Mesenchymal stem cell (in vitro differentiated cells and primary cell): Measurements from ENCODE around the gene MISP3.
A peak's percentile ranks its signal among the peaks of the same experiment; 100 is the strongest.

Source experiments
- DNase-seq: peaks from one replicate; pipeline ENCODE4 v3.0.0-alpha.2; 2013
- H2AFZ ChIP-seq: one replicate; pipeline ENCODE4 v1.6.1; 2013; ENCODE audit warnings: low read depth, mild to moderate bottlenecking, control low read depth, inconsistent platforms, low read length, moderate library complexity
- H2AK5ac ChIP-seq: 2 replicates; pipeline ENCODE4 v1.6.1; 2013; ENCODE audit warnings: low read length, moderate library complexity, mild to moderate bottlenecking, inconsistent platforms; ENCODE audit not compliant: severe bottlenecking
- H2BK120ac ChIP-seq: one replicate; pipeline ENCODE4 v1.6.1; 2013; ENCODE audit warnings: low read depth, mild to moderate bottlenecking, inconsistent platforms, low read length, moderate library complexity
- H2BK12ac ChIP-seq, 2 experiments: one replicate each; pipeline ENCODE4 v1.6.1; 2013; ENCODE audit warnings: inconsistent platforms in 2 of 2, low read length in 2 of 2, mild to moderate bottlenecking in 2 of 2, moderate library complexity in 2 of 2, control low read depth in 1 of 2
- H2BK15ac ChIP-seq: one replicate; pipeline ENCODE4 v1.6.1; 2013; ENCODE audit warnings: mild to moderate bottlenecking, low read depth, inconsistent platforms; ENCODE audit not compliant: poor library complexity, severe bottlenecking
- H2BK5ac ChIP-seq: 2 replicates; pipeline ENCODE4 v1.6.1; 2013; ENCODE audit warnings: low read depth, mild to moderate bottlenecking, low read length, control low read depth, inconsistent platforms; ENCODE audit not compliant: poor library complexity, severe bottlenecking
- H3K14ac ChIP-seq, 2 experiments: one replicate each; pipeline ENCODE4 v1.6.1; 2013; ENCODE audit warnings: inconsistent platforms in 2 of 2, low read length in 2 of 2, control low read depth in 1 of 2, mild to moderate bottlenecking in 1 of 2, moderate library complexity in 1 of 2
- H3K18ac ChIP-seq, 2 experiments: one replicate each; pipeline ENCODE4 v1.6.1; 2013; ENCODE audit warnings: inconsistent platforms in 2 of 2, low read length in 2 of 2, control low read depth in 1 of 2, low read depth in 1 of 2, mild to moderate bottlenecking in 1 of 2
- H3K23ac ChIP-seq, 2 experiments: one replicate each; pipeline ENCODE4 v1.6.1; 2013; ENCODE audit warnings: inconsistent platforms in 2 of 2, low read length in 2 of 2, mild to moderate bottlenecking in 2 of 2, moderate library complexity in 2 of 2, control low read depth in 1 of 2
- H3K27ac ChIP-seq: 2 replicates; pipeline ENCODE4 v1.5.1; 2013; ENCODE audit warnings: mild to moderate bottlenecking, moderate library complexity, low read length, control low read depth, inconsistent platforms; ENCODE audit not compliant: poor library complexity, severe bottlenecking
- H3K27me3 ChIP-seq, 2 experiments: 2 replicates each; pipeline versions ENCODE4 v1.6.1 to v1.7.0; 2013; ENCODE audit warnings: low read length in 2 of 2, mild to moderate bottlenecking in 2 of 2, moderate library complexity in 2 of 2, control low read depth in 1 of 2, inconsistent platforms in 1 of 2; ENCODE audit not compliant: control insufficient read depth in 1 of 2, insufficient read depth in 1 of 2
- H3K36me3 ChIP-seq, 2 experiments: 2 replicates each; pipeline versions ENCODE4 v1.6.1 to v1.7.0; 2013; ENCODE audit warnings: low read length in 2 of 2, control low read depth in 1 of 2, inconsistent platforms in 1 of 2, low read depth in 1 of 2, mild to moderate bottlenecking in 1 of 2; ENCODE audit not compliant: insufficient read depth in 2 of 2, control insufficient read depth in 1 of 2
- H3K4ac ChIP-seq, 2 experiments: one replicate each; pipeline ENCODE4 v1.6.1; 2013; ENCODE audit warnings: inconsistent platforms in 2 of 2, low read length in 2 of 2, mild to moderate bottlenecking in 2 of 2, moderate library complexity in 2 of 2, control low read depth in 1 of 2, low read depth in 1 of 2
- H3K4me1 ChIP-seq: 2 replicates; pipeline ENCODE4 v1.6.1; 2013; ENCODE audit warnings: low read depth, low read length, control low read depth; ENCODE audit not compliant: control insufficient read depth, insufficient read depth
- H3K4me2 ChIP-seq: 2 replicates; pipeline ENCODE4 v1.6.1; 2013; ENCODE audit warnings: low read length, mild to moderate bottlenecking, inconsistent platforms; ENCODE audit not compliant: poor library complexity, severe bottlenecking
- H3K4me3 ChIP-seq, 2 experiments: 2 replicates each; pipeline versions ENCODE4 v1.5.1 to v1.7.0; 2013; ENCODE audit warnings: low read length in 2 of 2, mild to moderate bottlenecking in 2 of 2, control low read depth in 1 of 2, low read depth in 1 of 2; ENCODE audit not compliant: insufficient read depth in 1 of 2
- H3K79me1 ChIP-seq: replicated peaks from 2 replicates; pipeline ENCODE4 v1.6.1; 2013; ENCODE audit warnings: mild to moderate bottlenecking, control low read depth, low read length, inconsistent platforms; ENCODE audit not compliant: poor library complexity, severe bottlenecking
- H3K9ac ChIP-seq: 2 replicates; pipeline ENCODE4 v1.7.0; 2013; ENCODE audit warnings: mild to moderate bottlenecking, low read length, moderate library complexity
- H3K9me3 ChIP-seq: 2 replicates; pipeline ENCODE4 v1.7.0; 2013; ENCODE audit warnings: mild to moderate bottlenecking, low read length; ENCODE audit not compliant: control insufficient read depth
- H4K8ac ChIP-seq: one replicate; pipeline ENCODE4 v1.6.1; 2013; ENCODE audit warnings: inconsistent platforms, mild to moderate bottlenecking, low read length, moderate library complexity
- H4K91ac ChIP-seq: one replicate; pipeline ENCODE4 v1.6.1; 2013; ENCODE audit warnings: mild to moderate bottlenecking, low read length, inconsistent platforms
- WGBS: methylation state at CpG from one replicate; pipeline ENCODE4 v1.1.7; 2013; ENCODE audit warnings: mixed read lengths; 5-methylcytosine and 5-hydroxymethylcytosine counted together

Gene MISP3

DNA sequence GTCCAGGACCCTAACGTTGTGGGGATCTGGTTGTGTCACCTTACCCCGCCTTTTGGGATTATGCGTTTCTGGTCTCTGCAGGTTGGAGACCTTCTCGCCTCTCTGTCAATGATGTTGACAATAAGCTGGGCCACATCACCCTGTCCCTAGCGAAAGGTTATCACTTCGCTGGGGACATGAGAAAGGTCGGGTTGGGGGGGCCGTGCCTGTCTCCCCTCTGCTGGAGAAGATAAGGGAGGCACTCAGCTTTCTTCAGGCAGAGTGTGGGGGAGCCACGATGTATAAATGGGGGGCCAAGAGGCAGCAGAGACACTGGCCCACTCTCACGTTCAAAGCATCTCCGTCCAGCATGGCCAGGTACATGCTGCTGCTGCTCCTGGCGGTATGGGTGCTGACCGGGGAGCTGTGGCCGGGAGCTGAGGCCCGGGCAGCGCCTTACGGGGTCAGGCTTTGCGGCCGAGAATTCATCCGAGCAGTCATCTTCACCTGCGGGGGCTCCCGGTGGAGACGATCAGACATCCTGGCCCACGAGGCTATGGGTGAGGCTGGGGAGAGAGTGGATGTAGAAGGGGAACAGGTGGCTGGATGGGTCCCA lies 44.6 kb upstream of the MISP3 start, which contains the start of gene RLN3:
TSS of gene RLN3 (plus strand) at position 293 of the 595 bp plus-strand sequence. CDS start at position 350, 57 bp downstream.
- no peak within 1 kb of the TSS for H3K27ac ChIP-seq
- no peaks in the 10 kb centered on the region for H3K79me1 ChIP-seq
- no peak within 1 kb of the TSS for H3K23ac ChIP-seq
- no peak within 1 kb of the TSS for H3K4me2 ChIP-seq
- DNase-seq, result no peak
- no peaks in the 10 kb centered on the region for H3K36me3 ChIP-seq
- H2BK15ac ChIP-seq, result no peak within 1 kb of the TSS
- no peak within 1 kb of the TSS for H3K4ac ChIP-seq
- no peak within 1 kb of the TSS for H3K18ac ChIP-seq
- H3K14ac ChIP-seq, result peak within 1 kb of the TSS in 1 of 2 experiments; percentile 10
- no peak within 1 kb of the TSS for H3K9ac ChIP-seq
- H3K4me3 ChIP-seq, result no peak within 1 kb of the TSS
- no peak within 1 kb of the TSS for H2AK5ac ChIP-seq
- H2BK120ac ChIP-seq, result no peak within 1 kb of the TSS
- peaks cover 8 to 39% of the 10 kb centered on the region in 2 experiments for H3K27me3 ChIP-seq
- no peaks in the 10 kb centered on the region for H3K9me3 ChIP-seq
- H2BK5ac ChIP-seq, result no peak within 1 kb of the TSS
- H4K91ac ChIP-seq, result no peak within 1 kb of the TSS
- H2AFZ ChIP-seq, result no peak within 1 kb of the TSS
- WGBS, result 85% methylated on average over 24 of the region's 24 CpGs
- H3K4me1 ChIP-seq, result peaks cover 11% of the 10 kb centered on the region
- H2BK12ac ChIP-seq, result no peak within 1 kb of the TSS
- H4K8ac ChIP-seq, result no peak within 1 kb of the TSS

DNA sequence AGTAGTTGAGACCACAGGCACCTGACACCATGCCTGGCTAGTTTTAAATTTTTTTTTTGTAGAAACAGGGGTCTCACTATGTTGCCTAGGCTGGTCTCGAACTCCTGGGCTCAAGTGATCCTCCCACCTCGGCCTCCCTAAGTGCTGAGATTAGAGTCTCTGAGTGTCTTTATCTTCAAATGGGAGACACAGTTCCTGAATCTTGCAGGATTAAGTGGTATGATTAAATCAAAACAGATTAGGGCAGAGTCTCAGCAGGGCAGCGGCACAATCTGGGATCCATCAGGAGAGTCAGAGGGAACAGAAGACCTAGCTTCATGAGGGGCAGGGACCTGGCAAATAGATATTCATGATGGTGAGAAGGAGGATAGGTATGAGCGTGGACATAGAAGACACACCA lies 43.7 kb upstream of the MISP3 start:
- Histone ChIP-seq H3K9me3 (no peaks in the 10 kb centered on the region), H3K14ac (no peak overlapping the region), H3K9ac (no peak overlapping the region), H3K27ac (no peak overlapping the region), H3K23ac (no peak overlapping the region), H2BK15ac (no peak overlapping the region), H3K27me3 (peaks cover 8 to 39% of the 10 kb centered on the region in 2 experiments), H3K36me3 (no peaks in the 10 kb centered on the region), H3K4me1 (peaks cover 11% of the 10 kb centered on the region), H3K18ac (no peak overlapping the region), H2AFZ (no peak overlapping the region), H3K4me2 (no peak overlapping the region), H2AK5ac (no peak overlapping the region), H2BK120ac (no peak overlapping the region), H3K79me1 (no peaks in the 10 kb centered on the region), H4K91ac (no peak overlapping the region), H3K4ac (no peak overlapping the region), H2BK5ac (no peak overlapping the region), H3K4me3 (no peak overlapping the region), H2BK12ac (no peak overlapping the region), H4K8ac (no peak overlapping the region)
- WGBS, result 85% methylated on average over 4 of the region's 4 CpGs
- DNase-seq, result no peak

DNA sequence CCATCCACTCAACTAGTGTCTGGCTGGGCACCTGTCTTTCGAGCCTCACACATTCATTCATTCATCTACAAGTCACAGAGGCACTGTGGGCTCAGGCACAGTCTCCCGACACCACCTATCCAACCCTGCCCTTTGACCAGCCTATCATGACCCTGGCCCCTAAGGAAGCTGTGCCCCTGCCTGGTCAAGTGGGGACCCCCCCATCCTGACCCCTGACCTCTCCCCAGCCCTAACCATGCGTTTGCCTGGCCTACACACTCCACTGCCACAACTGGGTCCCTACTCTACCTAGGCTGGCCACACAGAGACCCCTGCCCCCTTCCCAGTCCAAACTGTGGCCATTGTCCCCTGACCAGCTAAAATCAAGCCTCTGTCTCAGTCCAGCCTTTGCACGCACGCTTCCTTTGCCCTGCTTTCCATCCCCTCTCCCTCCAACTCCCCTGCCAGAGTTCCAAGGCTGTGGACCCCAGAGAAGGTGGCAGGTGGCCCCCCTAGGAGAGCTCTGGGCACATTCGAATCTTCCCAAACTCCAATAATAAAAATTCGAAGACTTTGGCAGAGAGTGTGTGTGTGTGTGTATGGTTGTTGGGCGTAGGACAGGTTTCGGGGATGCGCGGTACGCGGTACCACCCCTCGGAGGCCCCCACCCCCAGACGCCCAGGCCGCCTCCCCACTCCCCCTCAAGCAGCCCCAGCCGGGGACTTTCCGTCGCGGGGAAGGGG lies 41.4 kb upstream of the MISP3 start:
- Histone ChIP-seq H4K91ac (peak overlapping the region; percentile 52), H3K23ac (peak overlapping the region in 1 of 2 experiments; percentile 42), H3K4me1 (peaks cover 11% of the 10 kb centered on the region), H3K9ac (peak overlapping the region; percentile 57), H3K4me2 (peak overlapping the region; percentile 98), H3K14ac (peak overlapping the region in 1 of 2 experiments; percentile 59), H4K8ac (no peak overlapping the region), H2BK120ac (peak overlapping the region; percentile 64), H3K18ac (peak overlapping the region in 1 of 2 experiments; percentile 86), H3K9me3 (no peaks in the 10 kb centered on the region), H2AFZ (peak overlapping the region; percentile 55), H3K27ac (no peak overlapping the region), H3K27me3 (peaks cover 8 to 39% of the 10 kb centered on the region in 2 experiments), H2AK5ac (no peak overlapping the region), H2BK12ac (no peak overlapping the region), H3K4ac (no peak overlapping the region), H3K4me3 (peak overlapping the region in 1 of 2 experiments; percentile 65), H2BK5ac (no peak overlapping the region), H2BK15ac (no peak overlapping the region), H3K36me3 (no peaks in the 10 kb centered on the region), H3K79me1 (no peaks in the 10 kb centered on the region)
- no peak for DNase-seq
- WGBS, result 33% methylated on average over 11 of the region's 20 CpGs
